CD4-positive, alpha-beta T cell treated with Interleukin-4 for 1 hour (primary cell): Measurements from ENCODE around the gene PRSS50.

ENCODE experiments used
- DNase-seq, 2 donors: peaks; one replicate each; pipeline ENCODE4 v3.0.0-alpha.2; 2020 to 2022

The PRSS50 gene

GRCh38 chr3:46690798-46691197 is 26.9 kb downstream of the PRSS50 start:
- no peak for DNase-seq

GRCh38 chr3:46685446-46685845 is 32.2 kb downstream of the PRSS50 start:
- DNase-seq: no peak

GRCh38 chr3:46684891-46685290 is 32.8 kb downstream of the PRSS50 start:
- no peak for DNase-seq

GRCh38 chr3:46682974-46683373 is 34.7 kb downstream of the PRSS50 start:
- no peak for DNase-seq

GRCh38 chr3:46681856-46682540 is 35.7 kb downstream of the PRSS50 start:
- DNase-seq: no peak

GRCh38 chr3:46681387-46681786 is 36.3 kb downstream of the PRSS50 start:
- no peak for DNase-seq

- DNase-seq: no peak
These were observed 37.3 kb downstream of the PRSS50 start for GRCh38 chr3:46680298-46680826.

GRCh38 chr3:46679681-46680080 is 38.0 kb downstream of the PRSS50 start:
- no peak for DNase-seq

- DNase-seq: no peak
These were observed 39.4 kb downstream of the PRSS50 start for GRCh38 chr3:46678280-46678679.

- DNase-seq: no peak
These were observed 40.3 kb downstream of the PRSS50 start for GRCh38 chr3:46677411-46677726.

- no peak for DNase-seq
These were observed 40.9 kb downstream of the PRSS50 start for GRCh38 chr3:46676601-46677410.

- DNase-seq: no peak
These were observed 41.7 kb downstream of the PRSS50 start for GRCh38 chr3:46675843-46676567.

- DNase-seq: no peak
These were observed 42.2 kb downstream of the PRSS50 start for GRCh38 chr3:46675426-46675825.

GRCh38 chr3:46674031-46674845 is 43.4 kb downstream of the PRSS50 start:
- DNase-seq: no peak

GRCh38 chr3:46673151-46674030 is 44.3 kb downstream of the PRSS50 start:
- DNase-seq: no peak

- DNase-seq: no peak
These were observed 45.3 kb downstream of the PRSS50 start for GRCh38 chr3:46672349-46672695.

- no peak for DNase-seq
These were observed 45.9 kb downstream of the PRSS50 start for GRCh38 chr3:46671541-46672348.

- DNase-seq: no peak
These were observed 46.7 kb downstream of the PRSS50 start for GRCh38 chr3:46670891-46671427.

GRCh38 chr3:46670000-46670890 is 47.4 kb downstream of the PRSS50 start:
- DNase-seq: no peak
